Kidney epithelial cell (primary cell): ENCODE measurements around the gene CNTROB. TPM values are rescaled to one million over a fixed set of nuclear protein-coding genes. Genes with fewer than 3 reads are reported as not detected.

Experiments
- DNase-seq: peaks from one replicate; pipeline ENCODE4 v3.0.0-alpha.2; 2010; ENCODE audit warnings: low read depth
- H3K27me3 ChIP-seq: 2 replicates; pipeline ENCODE4 v1.6.0; 2011; ENCODE audit warnings: low read length; ENCODE audit not compliant: control insufficient read depth, insufficient read depth
- H3K36me3 ChIP-seq: 2 replicates; pipeline ENCODE4 v1.5.1; 2011; ENCODE audit warnings: low read length; ENCODE audit not compliant: control insufficient read depth, insufficient read depth
- H3K4me3 ChIP-seq: 2 replicates; pipeline ENCODE4 v1.5.1; 2011; ENCODE audit warnings: low read depth, mild to moderate bottlenecking, control low read depth, low read length
- total RNA-seq: library from RNA; depleted of rRNA; stranded (reverse); fragments of >200 nt; gene quantifications from 2 replicates; pipeline ENCODE4 v1.2.3, GENCODE V29; 2015
- TF ChIP-seq, protein P1 (sequence below): IDR thresholded peaks from 2 replicates; pipeline ENCODE4 v1.5.1; 2011; ENCODE audit warnings: mild to moderate bottlenecking, moderate library complexity, low read length, control low read depth, inconsistent platforms; ENCODE audit not compliant: insufficient read depth, poor library complexity, severe bottlenecking

The CNTROB gene, protein sequence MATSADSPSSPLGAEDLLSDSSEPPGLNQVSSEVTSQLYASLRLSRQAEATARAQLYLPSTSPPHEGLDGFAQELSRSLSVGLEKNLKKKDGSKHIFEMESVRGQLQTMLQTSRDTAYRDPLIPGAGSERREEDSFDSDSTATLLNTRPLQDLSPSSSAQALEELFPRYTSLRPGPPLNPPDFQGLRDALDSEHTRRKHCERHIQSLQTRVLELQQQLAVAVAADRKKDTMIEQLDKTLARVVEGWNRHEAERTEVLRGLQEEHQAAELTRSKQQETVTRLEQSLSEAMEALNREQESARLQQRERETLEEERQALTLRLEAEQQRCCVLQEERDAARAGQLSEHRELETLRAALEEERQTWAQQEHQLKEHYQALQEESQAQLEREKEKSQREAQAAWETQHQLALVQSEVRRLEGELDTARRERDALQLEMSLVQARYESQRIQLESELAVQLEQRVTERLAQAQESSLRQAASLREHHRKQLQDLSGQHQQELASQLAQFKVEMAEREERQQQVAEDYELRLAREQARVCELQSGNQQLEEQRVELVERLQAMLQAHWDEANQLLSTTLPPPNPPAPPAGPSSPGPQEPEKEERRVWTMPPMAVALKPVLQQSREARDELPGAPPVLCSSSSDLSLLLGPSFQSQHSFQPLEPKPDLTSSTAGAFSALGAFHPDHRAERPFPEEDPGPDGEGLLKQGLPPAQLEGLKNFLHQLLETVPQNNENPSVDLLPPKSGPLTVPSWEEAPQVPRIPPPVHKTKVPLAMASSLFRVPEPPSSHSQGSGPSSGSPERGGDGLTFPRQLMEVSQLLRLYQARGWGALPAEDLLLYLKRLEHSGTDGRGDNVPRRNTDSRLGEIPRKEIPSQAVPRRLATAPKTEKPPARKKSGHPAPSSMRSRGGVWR
- total RNA-seq: 19.2 and 20.1 TPM in 2 replicates

DNA sequence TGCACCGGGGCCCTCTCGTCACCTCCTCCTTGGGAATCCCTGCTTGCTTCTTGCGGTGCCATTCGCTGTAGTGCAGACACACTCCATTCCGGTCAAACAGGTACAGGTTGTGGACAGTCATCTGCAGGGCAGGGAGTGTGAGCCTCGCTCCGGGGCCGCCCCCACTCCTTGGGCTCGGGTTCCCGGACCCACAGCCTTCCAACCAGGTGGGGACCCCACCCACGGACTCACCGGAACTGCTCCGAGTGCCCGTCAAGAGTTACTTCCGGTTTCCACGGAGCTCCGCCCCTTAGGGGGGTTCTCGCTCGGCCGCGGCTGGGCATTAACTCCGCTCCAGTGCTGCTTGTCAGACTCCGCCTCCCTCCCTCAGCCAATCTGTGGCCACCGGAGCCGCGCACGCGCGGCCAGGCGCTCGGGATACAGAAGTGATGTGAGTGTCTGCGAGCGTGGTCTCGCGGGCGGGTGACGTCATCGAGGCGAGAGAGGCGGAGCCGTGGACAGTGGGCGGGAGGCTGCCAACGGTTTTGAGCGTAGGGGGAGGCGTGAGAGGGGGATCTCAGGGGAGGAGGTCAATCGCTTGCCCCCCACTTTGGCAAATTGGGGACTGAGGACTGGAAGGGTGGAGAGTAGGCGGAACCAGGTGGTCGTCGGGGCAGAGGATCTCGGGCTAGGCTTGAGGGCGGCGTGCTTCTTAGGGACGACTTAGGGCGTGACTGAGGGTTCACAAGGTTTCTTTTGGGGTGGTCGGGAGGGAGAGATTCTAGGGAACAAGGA lies at the start of gene CNTROB, which contains the start of gene TRAPPC1:
Gene CNTROB, plus strand, starts transcription at position 498 of the 774 bp plus-strand sequence. CDS start 874 bp downstream, outside the sequence.
Gene TRAPPC1, minus strand, starts transcription at position 238 of the 774 bp plus-strand sequence. Its CDS starts 117 bp downstream, at position 121.
- peak; percentile 98 for DNase-seq
- no peaks in the 10 kb centered on the region for H3K27me3 ChIP-seq
- H3K36me3 ChIP-seq: no peaks in the 10 kb centered on the region
- TF ChIP-seq, protein P1, sequence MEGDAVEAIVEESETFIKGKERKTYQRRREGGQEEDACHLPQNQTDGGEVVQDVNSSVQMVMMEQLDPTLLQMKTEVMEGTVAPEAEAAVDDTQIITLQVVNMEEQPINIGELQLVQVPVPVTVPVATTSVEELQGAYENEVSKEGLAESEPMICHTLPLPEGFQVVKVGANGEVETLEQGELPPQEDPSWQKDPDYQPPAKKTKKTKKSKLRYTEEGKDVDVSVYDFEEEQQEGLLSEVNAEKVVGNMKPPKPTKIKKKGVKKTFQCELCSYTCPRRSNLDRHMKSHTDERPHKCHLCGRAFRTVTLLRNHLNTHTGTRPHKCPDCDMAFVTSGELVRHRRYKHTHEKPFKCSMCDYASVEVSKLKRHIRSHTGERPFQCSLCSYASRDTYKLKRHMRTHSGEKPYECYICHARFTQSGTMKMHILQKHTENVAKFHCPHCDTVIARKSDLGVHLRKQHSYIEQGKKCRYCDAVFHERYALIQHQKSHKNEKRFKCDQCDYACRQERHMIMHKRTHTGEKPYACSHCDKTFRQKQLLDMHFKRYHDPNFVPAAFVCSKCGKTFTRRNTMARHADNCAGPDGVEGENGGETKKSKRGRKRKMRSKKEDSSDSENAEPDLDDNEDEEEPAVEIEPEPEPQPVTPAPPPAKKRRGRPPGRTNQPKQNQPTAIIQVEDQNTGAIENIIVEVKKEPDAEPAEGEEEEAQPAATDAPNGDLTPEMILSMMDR: no peak
- peak within 1 kb of the TSS; percentile 62 for H3K4me3 ChIP-seq

DNA sequence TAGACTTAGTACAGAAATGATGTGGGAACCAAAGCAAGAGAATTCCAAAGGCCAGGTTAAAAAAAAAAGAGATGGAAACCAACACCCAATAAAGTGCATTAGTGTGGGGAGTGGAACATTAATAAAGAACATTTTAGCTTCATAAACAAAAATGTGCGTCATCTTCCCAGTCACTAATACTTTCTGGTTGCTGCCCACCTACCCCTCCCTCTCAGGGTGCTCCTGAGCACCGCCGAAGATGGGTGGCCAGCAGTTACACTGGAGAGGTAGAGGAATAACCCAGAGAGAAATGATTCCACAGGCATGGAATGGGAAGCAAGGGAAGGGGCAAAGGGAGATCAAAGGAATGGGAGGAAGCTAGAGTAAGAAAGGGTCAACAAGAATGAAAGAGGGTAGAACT lies 49.4 kb upstream of the CNTROB start:
- DNase-seq: no peak
- Histone ChIP-seq H3K36me3 (no peaks in the 10 kb centered on the region), H3K4me3 (no peak overlapping the region), H3K27me3 (no peaks in the 10 kb centered on the region)
- TF ChIP-seq, protein P1: no peak

DNA sequence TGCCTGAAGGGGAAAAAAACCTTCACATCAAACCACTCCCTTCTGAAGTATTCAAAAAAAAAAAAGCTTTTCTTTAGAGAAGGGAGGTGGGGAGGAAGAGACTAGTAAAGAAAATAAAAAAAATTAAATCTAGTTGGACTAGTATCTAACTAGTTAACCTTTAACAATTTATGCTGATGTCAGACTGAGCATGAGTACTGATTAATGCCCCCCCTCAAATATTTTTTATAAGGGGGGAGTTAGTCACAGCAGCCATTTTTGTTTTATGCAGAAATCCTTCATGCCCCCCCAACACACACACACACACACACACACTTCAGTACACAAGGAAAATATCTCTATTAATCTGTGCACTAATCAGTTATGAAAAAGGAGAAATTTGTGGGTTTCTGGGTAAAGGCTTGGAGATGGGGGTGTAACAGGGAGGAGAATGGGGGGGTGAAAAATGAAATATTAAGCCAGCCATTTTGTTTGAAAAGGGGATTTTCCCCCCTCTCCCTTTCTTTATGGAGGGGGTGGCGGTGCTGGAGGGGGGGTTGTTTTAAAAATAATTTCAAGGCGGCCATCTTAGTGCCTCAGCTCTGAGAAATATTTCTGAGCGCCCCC lies 48.1 kb upstream of the CNTROB start:
- Histone ChIP-seq H3K36me3 (no peaks in the 10 kb centered on the region), H3K4me3 (peak overlapping the region; percentile 28), H3K27me3 (no peaks in the 10 kb centered on the region)
- TF ChIP-seq, protein P1: no peak
- DNase-seq: no peak

DNA sequence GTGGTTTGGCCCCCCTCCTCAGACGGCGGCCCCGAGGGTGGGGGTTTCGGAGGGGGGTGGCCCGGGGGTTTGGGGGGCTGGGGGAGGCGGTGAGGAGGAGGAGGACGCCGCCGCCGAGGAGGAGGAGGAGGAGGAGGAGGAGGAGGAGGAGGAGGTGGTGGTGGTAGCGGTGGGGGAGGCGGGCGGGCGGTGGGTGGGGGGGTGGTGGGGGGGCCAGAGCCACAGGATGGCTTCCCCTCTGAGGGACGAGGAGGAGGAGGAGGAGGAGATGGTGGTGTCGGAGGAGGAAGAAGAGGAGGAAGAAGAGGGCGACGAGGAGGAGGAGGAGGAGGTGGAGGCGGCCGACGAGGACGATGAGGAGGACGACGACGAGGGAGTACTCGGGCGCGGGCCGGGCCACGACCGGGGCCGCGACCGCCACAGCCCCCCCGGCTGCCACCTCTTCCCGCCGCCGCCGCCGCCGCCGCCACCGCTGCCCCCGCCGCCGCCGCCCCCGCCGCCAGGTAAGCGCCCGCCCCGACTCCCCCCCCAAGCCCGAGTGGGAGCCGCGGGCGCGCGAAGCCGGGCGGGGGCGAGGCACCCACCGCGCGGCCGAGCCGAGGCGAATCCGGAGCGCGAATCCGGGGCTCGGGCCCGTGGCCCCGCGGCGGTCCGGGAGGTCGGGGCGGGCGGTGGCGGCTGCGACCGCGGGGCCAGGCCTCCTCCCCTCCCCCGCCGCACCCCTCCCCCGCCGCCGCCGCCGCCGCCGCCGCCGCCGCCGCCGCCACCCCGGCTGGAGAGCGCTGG lies 47.2 kb upstream of the CNTROB start:
- TF ChIP-seq, protein P1: no peak
- H3K36me3 ChIP-seq: no peaks in the 10 kb centered on the region
- no peak for DNase-seq
- no peaks in the 10 kb centered on the region for H3K27me3 ChIP-seq
- H3K4me3 ChIP-seq: peak overlapping the region; percentile 82
